Endothelial cell of umbilical vein (primary cell): Measurements from ENCODE around the gene BHLHA15.

ENCODE experiments used
- CTCF ChIP-seq, 2 donors: IDR thresholded peaks; 1 replicate in 1 of 2; 2 replicates in 1 of 2; pipeline ENCODE4 v1.5.1; 2011; ENCODE audit warnings: low read length in 2 of 2, mild to moderate bottlenecking in 2 of 2, moderate library complexity in 2 of 2, control low read depth in 1 of 2, inconsistent platforms in 1 of 2, low read depth in 1 of 2; ENCODE audit not compliant: insufficient read depth in 1 of 2; ENCODE audit errors: extremely low read depth in 1 of 2
- EZH2 ChIP-seq: IDR thresholded peaks from 2 replicates; pipeline ENCODE4 v1.6.1; 2012; ENCODE audit warnings: borderline replicate concordance, low read depth, mild to moderate bottlenecking, moderate library complexity, low read length, inconsistent platforms; ENCODE audit not compliant: severe bottlenecking
- JUN ChIP-seq: IDR thresholded peaks from 2 replicates; pipeline ENCODE4 v1.6.1; 2011; ENCODE audit warnings: borderline replicate concordance, low read depth; ENCODE audit not compliant: insufficient read length, insufficient read depth
- MAX ChIP-seq: IDR thresholded peaks from 2 replicates; pipeline ENCODE4 v1.6.1; 2011; ENCODE audit not compliant: insufficient read depth, insufficient read length
- POLR2A ChIP-seq: IDR thresholded peaks from 2 replicates; pipeline ENCODE4 v1.6.1; 2012; ENCODE audit warnings: low read depth, mild to moderate bottlenecking, control low read depth, low read length
- POLR2AphosphoS5 ChIP-seq: IDR thresholded peaks from 2 replicates; pipeline ENCODE4 v1.6.1; 2012; ENCODE audit warnings: low read depth, mild to moderate bottlenecking, control low read depth, low read length, moderate library complexity; ENCODE audit not compliant: insufficient read depth

DNA sequence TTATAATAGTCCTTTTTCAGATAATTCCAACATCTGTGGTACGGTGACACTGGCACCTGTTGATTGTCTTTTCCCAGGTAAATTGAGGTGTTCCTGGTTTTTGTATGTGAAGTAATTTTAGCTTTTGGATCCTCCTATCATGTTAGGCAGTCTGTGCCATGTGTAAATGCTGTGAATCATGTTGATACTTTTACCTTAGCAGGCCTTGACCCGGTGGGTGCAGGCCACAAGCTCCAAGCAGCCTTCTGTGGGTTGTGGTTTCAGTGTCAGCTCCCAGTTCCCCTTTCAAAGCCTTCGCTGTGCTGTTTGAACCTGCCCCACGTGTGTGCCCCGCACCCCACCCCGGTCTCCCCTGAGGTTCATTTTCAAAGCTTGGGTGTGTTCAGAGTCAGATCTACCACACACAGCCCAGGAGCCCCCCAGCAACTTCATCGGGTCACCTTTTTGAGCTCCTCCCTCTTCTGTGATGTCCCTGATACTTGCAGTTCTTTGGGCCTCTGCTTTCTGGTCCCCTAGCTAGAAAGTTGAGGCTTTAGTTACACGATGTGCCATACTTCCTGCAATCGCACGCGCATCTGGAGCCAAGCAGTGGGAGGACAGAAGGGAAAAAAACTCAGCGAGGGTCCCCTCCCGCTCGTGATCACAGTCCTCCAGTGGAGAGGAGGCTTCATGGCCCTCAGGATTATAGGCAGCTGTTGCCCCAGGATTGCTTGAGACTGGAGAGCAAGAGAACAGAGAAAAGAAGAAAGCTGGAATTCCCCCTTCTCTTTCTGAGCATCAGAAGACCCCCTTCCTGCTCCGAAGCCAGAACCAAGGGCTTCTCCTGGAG is 8.7 kb upstream of the BHLHA15 start:
- no peak for TF ChIP-seq CTCF (IDR thresholded peaks at IDR 0.05; ENCODE audit: extremely low read depth in 1 of 2, insufficient read depth in 1 of 2, low read depth in 1 of 2, low read length in 2 of 2)
- TF ChIP-seq EZH2, result no peak
- TF ChIP-seq POLR2A, result no peak
- no peak for TF ChIP-seq MAX
- no peak for TF ChIP-seq POLR2AphosphoS5
- no peak for TF ChIP-seq JUN
